ENCODE results near the gene C3orf52. TPM values are rescaled to one million over a fixed set of nuclear protein-coding genes. Genes with fewer than 3 reads are reported as not detected.

C3orf52 gene
- total and polyA plus RNA-seq, 2 experiments from 2014 or later = 10.4 to 18.8 TPM

DNA sequence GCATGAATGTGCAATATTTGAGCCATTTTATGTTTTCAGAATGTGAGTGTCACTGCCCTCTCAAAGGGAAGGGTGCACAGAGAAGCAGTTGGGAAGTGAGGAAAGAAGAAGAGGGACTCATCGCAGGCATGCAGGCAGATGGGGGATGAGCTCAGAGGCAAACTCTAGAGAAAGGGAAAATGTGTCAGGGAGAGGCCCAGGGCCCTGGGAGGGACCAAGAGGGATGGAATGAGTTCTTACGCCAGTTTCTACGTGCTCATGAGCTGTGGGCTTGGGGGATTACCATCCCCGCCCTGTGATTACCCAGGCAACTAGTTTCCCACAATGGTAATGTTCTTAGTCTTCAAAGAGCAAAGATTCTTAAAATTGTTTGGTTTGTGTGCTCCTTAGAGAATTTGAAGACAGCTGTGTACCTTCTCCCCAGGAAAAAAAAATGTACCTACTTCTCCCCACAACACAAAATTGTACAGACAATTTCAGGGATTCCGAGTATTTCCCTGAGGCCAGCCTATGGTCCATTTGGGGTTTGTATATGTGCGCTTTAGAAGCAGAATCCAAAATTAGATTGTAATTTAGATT, 29.1 kb downstream of the C3orf52 start:
- TF ChIP-seq, protein P1, sequence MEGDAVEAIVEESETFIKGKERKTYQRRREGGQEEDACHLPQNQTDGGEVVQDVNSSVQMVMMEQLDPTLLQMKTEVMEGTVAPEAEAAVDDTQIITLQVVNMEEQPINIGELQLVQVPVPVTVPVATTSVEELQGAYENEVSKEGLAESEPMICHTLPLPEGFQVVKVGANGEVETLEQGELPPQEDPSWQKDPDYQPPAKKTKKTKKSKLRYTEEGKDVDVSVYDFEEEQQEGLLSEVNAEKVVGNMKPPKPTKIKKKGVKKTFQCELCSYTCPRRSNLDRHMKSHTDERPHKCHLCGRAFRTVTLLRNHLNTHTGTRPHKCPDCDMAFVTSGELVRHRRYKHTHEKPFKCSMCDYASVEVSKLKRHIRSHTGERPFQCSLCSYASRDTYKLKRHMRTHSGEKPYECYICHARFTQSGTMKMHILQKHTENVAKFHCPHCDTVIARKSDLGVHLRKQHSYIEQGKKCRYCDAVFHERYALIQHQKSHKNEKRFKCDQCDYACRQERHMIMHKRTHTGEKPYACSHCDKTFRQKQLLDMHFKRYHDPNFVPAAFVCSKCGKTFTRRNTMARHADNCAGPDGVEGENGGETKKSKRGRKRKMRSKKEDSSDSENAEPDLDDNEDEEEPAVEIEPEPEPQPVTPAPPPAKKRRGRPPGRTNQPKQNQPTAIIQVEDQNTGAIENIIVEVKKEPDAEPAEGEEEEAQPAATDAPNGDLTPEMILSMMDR (IDR thresholded peaks at IDR 0.05; ENCODE audit: low read depth, low read length) = no peak
- peaks cover 10% of the 10 kb centered on the region for H3K4me1 ChIP-seq (ENCODE audit: low read depth)
- no peaks in the 10 kb centered on the region for H3K27me3 ChIP-seq
- no peak overlapping the region for H3K27ac ChIP-seq
- DNase-seq (ENCODE audit: low read depth in 1 of 2, low spot score in 1 of 2) = no peak
- peaks cover 6% of the 10 kb centered on the region for H3K36me3 ChIP-seq
- no peaks in the 10 kb centered on the region for H3K9me3 ChIP-seq (ENCODE audit: low read depth)
- H3K4me3 ChIP-seq = no peak overlapping the region

DNA sequence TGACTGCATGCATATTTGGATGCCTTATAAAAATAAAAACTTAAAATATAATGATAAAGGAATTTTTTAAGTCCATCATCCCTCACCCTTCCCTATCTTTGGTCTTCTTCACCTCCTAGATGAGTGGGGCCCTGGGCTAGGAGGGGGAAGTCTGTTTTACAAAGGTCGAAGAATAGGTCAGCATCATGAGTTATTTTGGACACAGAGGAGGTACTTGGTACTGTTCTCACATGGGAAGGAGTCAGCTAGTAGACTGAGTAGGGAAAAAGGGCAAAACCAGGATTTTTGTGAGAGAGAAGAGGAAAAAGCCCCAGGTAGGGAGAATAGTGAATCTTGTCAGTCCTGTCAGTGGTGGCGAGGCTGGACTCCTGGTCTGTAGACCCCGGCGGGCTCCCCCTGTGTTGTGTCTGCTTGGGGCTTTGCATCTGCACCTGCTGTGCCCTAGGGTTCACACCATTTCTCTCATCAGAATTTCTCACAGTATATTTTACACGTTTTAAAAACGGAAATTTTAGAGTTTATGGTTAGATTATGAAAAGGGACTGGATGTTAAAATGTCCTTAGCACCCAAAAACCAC, 29.7 kb downstream of the C3orf52 start:
- no peak overlapping the region for H3K27ac ChIP-seq
- H3K36me3 ChIP-seq = peaks cover 6% of the 10 kb centered on the region
- H3K9me3 ChIP-seq (ENCODE audit: low read depth) = no peaks in the 10 kb centered on the region
- no peaks in the 10 kb centered on the region for H3K27me3 ChIP-seq
- TF ChIP-seq, protein P1 (IDR thresholded peaks at IDR 0.05; ENCODE audit: low read depth, low read length) = no peak
- peaks cover 10% of the 10 kb centered on the region for H3K4me1 ChIP-seq (ENCODE audit: low read depth)
- no peak overlapping the region for H3K4me3 ChIP-seq
- DNase-seq (ENCODE audit: low read depth in 1 of 2, low spot score in 1 of 2) = no peak

DNA sequence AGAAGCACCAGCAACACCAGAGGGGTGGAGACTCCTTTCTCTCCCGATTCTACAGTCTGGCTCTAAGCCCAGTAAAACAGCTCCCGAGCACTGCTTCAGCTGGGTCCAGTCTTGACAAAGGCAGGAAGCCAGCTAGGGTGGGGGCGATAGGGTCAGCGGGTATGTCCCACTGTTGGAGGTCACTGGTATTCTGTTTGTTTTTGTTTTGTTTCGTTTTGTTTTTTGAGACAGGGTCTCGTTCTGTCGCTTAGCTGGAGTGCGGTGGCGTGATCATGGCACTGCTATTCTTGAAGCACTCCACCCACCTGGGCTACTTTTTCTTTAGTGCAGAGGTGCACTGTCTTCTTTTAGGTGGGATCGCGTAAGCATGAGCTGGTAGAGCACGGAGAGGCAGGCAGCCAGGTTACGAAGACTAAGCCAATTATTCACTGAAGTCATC, 30.6 kb downstream of the C3orf52 start:
- Histone ChIP-seq H3K27ac (no peak overlapping the region), H3K9me3 (ENCODE audit: low read depth) (no peaks in the 10 kb centered on the region), H3K4me3 (no peak overlapping the region), H3K4me1 (ENCODE audit: low read depth) (peaks cover 10% of the 10 kb centered on the region), H3K36me3 (peaks cover 6% of the 10 kb centered on the region), H3K27me3 (no peaks in the 10 kb centered on the region)
- TF ChIP-seq, protein P1 (IDR thresholded peaks at IDR 0.05; ENCODE audit: low read depth, low read length) = no peak
- DNase-seq (ENCODE audit: low read depth in 1 of 2, low spot score in 1 of 2) = no peak

DNA sequence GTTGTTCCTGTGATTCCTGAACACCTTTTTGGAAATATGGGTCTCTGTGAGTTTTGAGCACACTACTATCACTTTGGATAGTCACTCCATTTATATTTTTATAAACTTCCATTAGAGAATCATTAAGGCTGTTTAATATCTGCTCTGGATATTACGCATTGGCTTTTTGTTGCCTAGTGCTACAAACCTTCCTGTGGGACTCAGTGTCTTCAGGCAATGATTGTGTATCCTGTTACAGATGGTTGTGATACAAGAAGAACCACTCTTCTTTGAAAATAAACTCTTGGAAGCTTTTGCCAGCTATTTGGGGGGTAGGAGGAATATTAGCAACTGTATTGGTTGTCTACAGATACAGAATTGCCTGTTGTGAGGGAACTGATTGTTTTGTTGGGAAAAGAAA, 31.2 kb downstream of the C3orf52 start:
- peaks cover 10% of the 10 kb centered on the region for H3K4me1 ChIP-seq (ENCODE audit: low read depth)
- H3K27me3 ChIP-seq = no peaks in the 10 kb centered on the region
- H3K27ac ChIP-seq = no peak overlapping the region
- DNase-seq (ENCODE audit: low read depth in 1 of 2, low spot score in 1 of 2) = no peak
- TF ChIP-seq, protein P1 (IDR thresholded peaks at IDR 0.05; ENCODE audit: low read depth, low read length) = no peak
- H3K36me3 ChIP-seq = peaks cover 6% of the 10 kb centered on the region
- H3K9me3 ChIP-seq (ENCODE audit: low read depth) = no peaks in the 10 kb centered on the region
- H3K4me3 ChIP-seq = no peak overlapping the region

DNA sequence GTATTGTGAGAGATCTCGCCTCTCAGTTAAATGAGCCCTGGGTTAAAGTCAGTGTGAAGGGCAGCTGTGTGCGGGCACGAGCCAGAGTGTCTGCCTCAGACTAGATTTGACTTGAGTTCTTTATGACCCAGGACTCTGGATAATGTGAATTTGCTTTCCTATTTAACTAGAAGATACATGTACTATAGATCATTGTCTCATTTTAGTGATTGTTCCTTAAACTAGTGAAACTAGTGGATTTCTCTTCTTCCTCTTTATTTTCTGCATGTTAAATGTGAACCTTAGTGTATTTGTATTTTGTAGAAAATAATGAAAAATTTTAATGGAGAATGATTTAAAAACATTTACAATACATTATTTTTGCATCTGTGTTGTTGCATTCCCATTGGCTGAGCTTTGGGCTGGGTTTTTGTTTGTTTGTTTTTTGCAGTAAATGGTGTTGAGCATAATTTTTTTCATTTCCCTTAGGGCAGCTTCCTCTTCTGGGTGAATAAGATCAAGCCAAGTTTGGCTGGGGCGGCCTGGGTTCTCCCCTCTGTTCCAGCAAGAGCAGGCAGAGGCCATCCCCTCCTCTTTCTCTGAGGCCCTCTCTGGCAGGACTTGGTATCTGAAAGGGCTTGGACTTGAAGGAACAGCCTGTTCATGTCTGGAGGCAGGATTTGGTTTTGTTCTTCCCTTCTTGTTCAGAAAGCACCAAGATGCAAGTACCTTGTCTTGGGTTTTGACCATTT, 31.8 kb downstream of the C3orf52 start:
- no peak for DNase-seq (ENCODE audit: low read depth in 1 of 2, low spot score in 1 of 2)
- H3K27ac ChIP-seq = no peak overlapping the region
- peaks cover 10% of the 10 kb centered on the region for H3K4me1 ChIP-seq (ENCODE audit: low read depth)
- H3K4me3 ChIP-seq = no peak overlapping the region
- TF ChIP-seq, protein P1 (IDR thresholded peaks at IDR 0.05; ENCODE audit: low read depth, low read length) = no peak
- peaks cover 6% of the 10 kb centered on the region for H3K36me3 ChIP-seq
- H3K9me3 ChIP-seq (ENCODE audit: low read depth) = no peaks in the 10 kb centered on the region
- H3K27me3 ChIP-seq = no peaks in the 10 kb centered on the region
